K562 (cell line): ENCODE data around the gene TIA1. TPM values are rescaled to one million over a fixed set of nuclear protein-coding genes. Genes with fewer than 3 reads are reported as not detected.

Experiments
- AFF1 ChIP-seq, 2 experiments: fragments of 450-650 bp; IDR thresholded peaks; 2 replicates each; pipeline ENCODE4 v1.6.1; 2018; ENCODE audit warnings: mild to moderate bottlenecking in 2 of 2, low read depth in 1 of 2; ENCODE audit not compliant: partially characterized antibody in 2 of 2
- CEBPZ ChIP-seq: fragments of 150-350 bp; IDR thresholded peaks from 2 replicates; pipeline ENCODE4 v1.6.1; 2014; ENCODE audit warnings: low read depth, mild to moderate bottlenecking, low read length, borderline replicate concordance
- FOXO4 ChIP-seq: fragments of 450-650 bp; formaldehyde crosslinking; IDR thresholded peaks from 2 replicates; pipeline ENCODE4 v1.4.0; 2020; ENCODE audit warnings: mild to moderate bottlenecking, moderate library complexity
- GABPB2 ChIP-seq: fragments of 250-450 bp; sonication (Bioruptor Pico); conservative IDR thresholded peaks from 2 replicates; pipeline ENCODE4 v1.5.1; 2021; ENCODE audit warnings: mild to moderate bottlenecking
- HDAC6 ChIP-seq: IDR thresholded peaks from 2 replicates; pipeline ENCODE4 v1.6.1; 2012; ENCODE audit warnings: low read depth, mild to moderate bottlenecking, control low read depth, inconsistent platforms, low read length, moderate library complexity
- NRF1 ChIP-seq, 2 experiments: fragments of 450-650 bp; IDR thresholded peaks in 1 of 2; conservative IDR thresholded peaks in 1 of 2; 2 replicates each; pipeline ENCODE4 v1.6.1; 2014; ENCODE audit warnings: mild to moderate bottlenecking in 2 of 2
- ZNF592 ChIP-seq: fragments of 450-650 bp; IDR thresholded peaks from 2 replicates; pipeline ENCODE4 v1.6.1; 2017; ENCODE audit warnings: antibody characterized with exemption, mild to moderate bottlenecking
- ZNF639 ChIP-seq, 2 experiments: fragments of 200-800 bp in 1 of 2; sonication (Bioruptor generic) in 1 of 2; sonication (generic) in 1 of 2; formaldehyde crosslinking in 1 of 2; IDR thresholded peaks in 1 of 2; conservative IDR thresholded peaks in 1 of 2; 2 replicates each; pipeline versions ENCODE4 v1.5.0 to v1.6.1; 2016 to 2020; ENCODE audit warnings: missing compliant biosample characterization in 1 of 2, missing genetic modification characterization in 1 of 2, missing genetic modification reagents in 1 of 2
- polyA plus RNA-seq, 8 experiments: library from polyadenylated mRNA; depleted of rRNA in 4 of 8; stranded (reverse) in 5 of 8; unstranded in 3 of 8; fragments of >200 nt; fragmentation: Nextera tagmentation in 2 of 8; fragmentation: Illumina TruSeq in 1 of 8; extraction: Ambion mirVana in 2 of 8; extraction: Trizol in 1 of 8; gene quantifications; 2 replicates each; pipeline versions ENCODE4 v1.2.1 to v1.2.3, GENCODE V29; 2011 to 2014; ENCODE audit warnings: inconsistent platforms in 1 of 8, missing spikeins in 1 of 8
- total RNA-seq, 7 experiments: library from RNA; depleted of rRNA in 6 of 7; stranded (reverse); fragments of >200 nt in 6 of 7; fragmentation: Illumina TruSeq in 2 of 7; extraction: Trizol in 2 of 7; gene quantifications; 2 replicates each; pipeline versions ENCODE4 v1.2.1 to v1.2.3, GENCODE V29; 2011 to 2021; ENCODE audit warnings: low replicate concordance in 1 of 7

Gene TIA1
- total and polyA plus RNA-seq, 9 of the 15 experiments (the other 6 are each of a cell fraction or from before 2014, with no cell fraction given): 25.3 to 129 (median 79.6) TPM

GRCh38 chr2:70248181-70248847 lies at the start of gene TIA1 (continued):
- TF ChIP-seq ZNF639 (CRISPR knock-in tag; conservative IDR thresholded peaks at IDR 0.05 in 1 of 2, IDR thresholded peaks at IDR 0.05 in 1 of 2) (peak in 1 of 2 experiments; percentile 32; a peak in 2 of 4 replicates), HDAC6 (no peak), CEBPZ (no peak), AFF1 (IDR thresholded peaks at IDR 0.05; ENCODE audit: low read depth in 1 of 2, partially characterized antibody in 2 of 2) (no peak), ZNF592 (no peak; the same call in 1 of the 2 replicates), NRF1 (conservative IDR thresholded peaks at IDR 0.05 in 1 of 2, IDR thresholded peaks at IDR 0.05 in 1 of 2) (peak; percentile 99), FOXO4 (no peak), GABPB2 (no peak)
